IMR-90 (cell line): ENCODE measurements around the gene HIVEP3. TPM values are rescaled to one million over a fixed set of nuclear protein-coding genes. Genes with fewer than 3 reads are reported as not detected.

Source experiments
- ATAC-seq: fragments of 200-7000 bp; cut with Tn5 transposase; 2 replicates; pipeline ENCODE4 v1.9.1; 2020; ENCODE audit warnings: low read depth, mild to moderate bottlenecking, moderate library complexity
- BruUV-seq: library from RNA; stranded (reverse); fragments of 400-500 nt; replicated peaks from 2 replicates; lab custom pipeline; 2021; lab: Mats Ljungman, UMichigan
- CTCF ChIA-PET: fragments of 300-600 bp; formaldehyde crosslinking; extraction: SDS; loops from one replicate; lab custom pipeline; 2021; ENCODE audit warnings: antibody characterized with exemption; lab: Yijun Ruan, JAX
- POLR2A ChIA-PET: fragments of 300-600 bp; sonication (Branson Sonifier 250); formaldehyde crosslinking; loops from one replicate; lab custom pipeline; 2022; ENCODE audit warnings: antibody characterized with exemption; ENCODE audit not compliant: unreplicated experiment; lab: Charles Lee
- DNase-seq: peaks from one replicate; pipeline ENCODE4 v3.0.0; 2013
- H2AFZ ChIP-seq: replicated peaks from 2 replicates; pipeline ENCODE3; 2013; ENCODE audit warnings: low read length, mild to moderate bottlenecking; ENCODE audit not compliant: poor library complexity
- H2AK5ac ChIP-seq: 2 replicates; pipeline ENCODE4 v1.6.1; 2013; ENCODE audit warnings: low read depth, low read length, inconsistent platforms
- H2AK9ac ChIP-seq: replicated peaks from 2 replicates; pipeline ENCODE3; 2013; ENCODE audit warnings: mild to moderate bottlenecking, low read depth, low read length, moderate library complexity; ENCODE audit not compliant: poor library complexity
- H2BK120ac ChIP-seq: 2 replicates; pipeline ENCODE4 v1.6.1; 2013; ENCODE audit warnings: low read depth, low read length, inconsistent platforms
- H2BK15ac ChIP-seq: 3 replicates; pipeline ENCODE4 v1.6.1; 2013; ENCODE audit warnings: low read depth, low read length, inconsistent platforms
- H2BK20ac ChIP-seq: 2 replicates; pipeline ENCODE4 v1.6.1; 2013; ENCODE audit warnings: low read depth, mild to moderate bottlenecking, inconsistent platforms, low read length, moderate library complexity
- H2BK5ac ChIP-seq: 2 replicates; pipeline ENCODE4 v1.6.1; 2013; ENCODE audit warnings: mild to moderate bottlenecking, low read depth, low read length, inconsistent platforms; ENCODE audit not compliant: poor library complexity, severe bottlenecking
- H3K14ac ChIP-seq: replicated peaks from 2 replicates; pipeline ENCODE4 v1.6.1; 2013; ENCODE audit warnings: low read depth, low read length, inconsistent platforms
- H3K18ac ChIP-seq: 2 replicates; pipeline ENCODE4 v1.6.1; 2013; ENCODE audit warnings: low read depth, low read length, control low read depth
- H3K23ac ChIP-seq: 2 replicates; pipeline ENCODE4 v1.6.1; 2013; ENCODE audit warnings: low read depth, low read length, inconsistent platforms
- H3K27ac ChIP-seq: 2 replicates; pipeline ENCODE4 v1.5.1; 2013; ENCODE audit warnings: mild to moderate bottlenecking, control low read depth, low read length; ENCODE audit not compliant: insufficient read depth
- H3K27me3 ChIP-seq: 2 replicates; pipeline ENCODE4 v1.6.1; 2013; ENCODE audit warnings: low read length; ENCODE audit not compliant: control insufficient read depth, insufficient read depth
- H3K36me3 ChIP-seq: 2 replicates; pipeline ENCODE4 v1.6.1; 2013; ENCODE audit warnings: low read length, mixed read lengths; ENCODE audit not compliant: control insufficient read depth, insufficient read depth
- H3K4ac ChIP-seq: 2 replicates; pipeline ENCODE4 v1.6.1; 2013; ENCODE audit warnings: low read depth, low read length, inconsistent platforms
- H3K4me1 ChIP-seq: 2 replicates; pipeline ENCODE4 v1.6.1; 2013; ENCODE audit warnings: low read length, mixed read lengths; ENCODE audit not compliant: control insufficient read depth, insufficient read depth
- H3K4me2 ChIP-seq: 2 replicates; pipeline ENCODE4 v1.6.1; 2013; ENCODE audit warnings: low read depth, mild to moderate bottlenecking, control low read depth, low read length, moderate library complexity
- H3K4me3 ChIP-seq: 2 replicates; pipeline ENCODE4 v1.5.1; 2013; ENCODE audit warnings: low read depth, mild to moderate bottlenecking, control low read depth, low read length, moderate library complexity; ENCODE audit not compliant: insufficient read depth
- H3K56ac ChIP-seq: 2 replicates; pipeline ENCODE4 v1.6.1; 2013; ENCODE audit warnings: low read length, inconsistent platforms; ENCODE audit not compliant: insufficient read depth; ENCODE audit errors: extremely low read depth
- H3K79me1 ChIP-seq, 2 experiments: 2 replicates each; pipeline ENCODE4 v1.6.1; 2013; ENCODE audit warnings: low read length in 2 of 2, inconsistent platforms in 1 of 2, low read depth in 1 of 2
- H3K9ac ChIP-seq: 2 replicates; pipeline ENCODE4 v1.6.1; 2013; ENCODE audit warnings: low read depth, low read length, control low read depth
- H3K9me1 ChIP-seq: 2 replicates; pipeline ENCODE4 v1.6.1; 2013; ENCODE audit warnings: low read length, inconsistent platforms; ENCODE audit not compliant: insufficient read depth
- H3K9me3 ChIP-seq: 2 replicates; pipeline ENCODE4 v1.6.1; 2013; ENCODE audit warnings: low read length; ENCODE audit not compliant: control insufficient read depth, insufficient read depth
- H4K20me1 ChIP-seq: 2 replicates; pipeline ENCODE4 v1.6.1; 2013; ENCODE audit warnings: low read length, inconsistent platforms; ENCODE audit not compliant: insufficient read depth
- H4K5ac ChIP-seq: 2 replicates; pipeline ENCODE4 v1.6.1; 2013; ENCODE audit warnings: mild to moderate bottlenecking, low read depth, low read length, control low read depth
- H4K8ac ChIP-seq, 2 experiments: 2 replicates each; pipeline ENCODE4 v1.6.1; 2013; ENCODE audit warnings: low read depth in 2 of 2, low read length in 2 of 2, control low read depth in 1 of 2, inconsistent platforms in 1 of 2
- H4K91ac ChIP-seq: 2 replicates; pipeline ENCODE4 v1.6.1; 2013; ENCODE audit warnings: low read depth, low read length, inconsistent platforms; ENCODE audit not compliant: insufficient read depth
- BHLHE40 ChIP-seq: fragments of 150-350 bp; IDR thresholded peaks from 2 replicates; pipeline ENCODE4 v1.6.1; 2016; ENCODE audit warnings: mild to moderate bottlenecking, low read depth, low read length
- CEBPB ChIP-seq: IDR thresholded peaks from 2 replicates; pipeline ENCODE4 v1.6.1; 2012; ENCODE audit warnings: low read depth, low read length, improper control_type of control experiment
- CHD1 ChIP-seq: IDR thresholded peaks from 2 replicates; pipeline ENCODE4 v1.6.1; 2012; ENCODE audit warnings: low read depth, low read length, improper control_type of control experiment
- FOS ChIP-seq: fragments of 150-350 bp; IDR thresholded peaks from 2 replicates; pipeline ENCODE4 v1.6.1; 2016; ENCODE audit warnings: low read depth, low read length
- NFE2L2 ChIP-seq: fragments of 150-350 bp; IDR thresholded peaks from 2 replicates; pipeline ENCODE4 v1.6.1; 2016; ENCODE audit warnings: low read depth, mild to moderate bottlenecking, low read length
- RAD21 ChIP-seq: IDR thresholded peaks from 2 replicates; pipeline ENCODE4 v1.6.1; 2012; ENCODE audit warnings: low read length, improper control_type of control experiment
- RCOR1 ChIP-seq: IDR thresholded peaks from 2 replicates; pipeline ENCODE4 v1.6.1; 2012; ENCODE audit warnings: mild to moderate bottlenecking, low read length, improper control_type of control experiment; ENCODE audit not compliant: insufficient replicate concordance
- WGBS, 2 experiments: methylation state at CpG; one replicate each; pipeline versions ENCODE4 v1.1.5 to v1.1.7; 2013; ENCODE audit warnings: missing lambda C conversion rate in 2 of 2; ENCODE audit not compliant: insufficient read length in 1 of 2; ENCODE audit errors: extremely low coverage in 2 of 2; 5-methylcytosine and 5-hydroxymethylcytosine counted together
- dilution Hi-C: fragments of 300-500 bp; cut with HindIII; formaldehyde crosslinking; loops from one replicate; pipeline ENCODE4 v1.14.3; 2018; ENCODE audit warnings: low sequenced_read_pairs; ENCODE audit not compliant: unreplicated experiment
- in situ Hi-C: fragments of 300-500 bp; cut with MboI; formaldehyde crosslinking; loops from 3 replicates; pipeline ENCODE4 v1.14.3; 2019; ENCODE audit warnings: low sequenced_read_pairs, inconsistent platforms, mixed read lengths
- intact Hi-C: fragments of 100-400 bp; cut with micrococcal nuclease; formaldehyde crosslinking; loops from 2 replicates; pipeline ENCODE4 v1.10.0; 2022
- polyA plus RNA-seq, 3 experiments: library from polyadenylated mRNA; depleted of rRNA; stranded (reverse); fragments of >200 nt; gene quantifications; 2 replicates each; pipeline ENCODE4 v1.2.3, GENCODE V29; 2012; ENCODE audit warnings: low replicate concordance in 1 of 3
- total RNA-seq: library from RNA; depleted of rRNA; stranded (reverse); fragments of >200 nt; gene quantifications from 2 replicates; pipeline ENCODE4 v1.2.3, GENCODE V29; 2012

The HIVEP3 gene
- total and polyA plus RNA-seq, 2 of the 4 experiments (the other 2 are of a cell fraction) = 1.4 to 4.0 TPM

DNA sequence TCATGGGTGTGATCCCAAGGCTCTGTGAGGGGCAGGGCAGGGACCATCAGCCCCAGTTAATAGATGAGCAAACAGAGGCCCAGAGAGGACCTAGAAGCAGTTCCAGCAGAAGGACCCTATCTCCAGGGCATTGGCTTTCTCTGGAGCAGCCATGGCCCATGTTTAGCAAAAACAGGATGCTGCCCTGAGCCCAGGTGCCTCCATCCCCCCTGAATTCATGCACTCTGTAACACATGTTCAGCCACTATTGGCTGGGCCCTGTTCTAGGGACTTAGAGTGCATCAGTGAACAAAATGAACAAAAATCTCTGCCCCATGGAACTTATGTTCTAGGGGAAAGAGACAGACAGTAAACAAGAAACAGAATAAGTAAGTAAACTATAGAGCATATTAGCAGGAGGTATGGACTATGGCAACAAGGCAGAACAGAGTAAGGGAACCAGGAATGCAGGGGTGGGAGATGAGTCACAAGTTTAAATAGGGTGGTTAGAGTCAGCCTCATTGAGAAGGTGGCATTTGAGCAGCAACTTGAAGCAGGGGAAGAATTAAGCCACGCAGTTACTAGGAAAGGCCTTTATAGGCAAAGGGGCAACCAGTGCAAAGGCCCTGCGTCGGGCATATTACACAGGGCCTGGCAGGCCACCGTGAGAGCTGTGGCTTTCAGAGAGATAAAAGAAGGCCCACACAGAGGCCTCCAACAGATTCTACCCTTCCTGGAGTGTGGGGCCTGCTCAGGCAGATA is 248.3 kb downstream of the HIVEP3 start:
- Histone ChIP-seq H4K20me1 (no peaks in the 10 kb centered on the region), H4K5ac (peak overlapping the region; percentile 87), H2BK20ac (peak overlapping the region; percentile 97), H4K8ac (peak overlapping the region; percentile 62 to 93), H2AFZ (peak overlapping the region; percentile 48), H3K4ac (peak overlapping the region; percentile 96), H3K18ac (peak overlapping the region; percentile 96), H2BK120ac (peak overlapping the region; percentile 94), H4K91ac (peak overlapping the region; percentile 98), H3K14ac (peak overlapping the region; percentile 82), H3K9me1 (peaks cover 34% of the 10 kb centered on the region), H3K4me1 (peaks cover 47% of the 10 kb centered on the region), H3K4me2 (no peak overlapping the region; the same call in 1 of the 2 replicates), H3K79me1 (peaks cover 0 to 12% of the 10 kb centered on the region in 2 experiments; a peak in 2 of 4 replicates), H3K4me3 (no peak overlapping the region), H3K36me3 (no peaks in the 10 kb centered on the region), H3K27ac (peak overlapping the region; percentile 52), H3K9ac (no peak overlapping the region; the same call in 1 of the 2 replicates), H3K56ac (0 out of 2 replicates have a peak overlapping the region, but pooled peaks have one; percentile 21), H3K27me3 (no peaks in the 10 kb centered on the region), H2AK5ac (peak overlapping the region; percentile 97), H2BK15ac (peak overlapping the region; percentile 81), H2BK5ac (peak overlapping the region; percentile 98), H2AK9ac (peak overlapping the region; percentile 33), H3K9me3 (no peaks in the 10 kb centered on the region), H3K23ac (peak overlapping the region; percentile 69; the same call in 1 of the 2 replicates)
- ChIA-PET POLR2A (no interaction called here), CTCF (no interaction called here)
- in situ Hi-C loops (no loop called here), intact Hi-C loops (loop anchor here (5.0 kb wide), 1 partner anchor 93 kb away; no protein-coding TSS in a partner anchor), dilution Hi-C loops (no loop called here)
- no TSS peak for BruUV-seq
- no peak for TF ChIP-seq CEBPB
- peak; percentile 11 for TF ChIP-seq RCOR1
- peak; percentile 9; the same call in 1 of the 2 replicates for TF ChIP-seq BHLHE40
- peak; percentile 27 for TF ChIP-seq RAD21
- TF ChIP-seq CHD1 = no peak
- TF ChIP-seq FOS = peak; percentile 87
- no peak for TF ChIP-seq NFE2L2
- ATAC-seq = peak; percentile 65
- peak; percentile 87 for DNase-seq
- no CpG with 5 or more reads among the region's 4 CpGs for WGBS, 2 experiments
